GM19455 (cell line): ENCODE data around the gene CYP1A2.
"Not testable (repeated sequence)": the region's sequence is repeated elsewhere in the genome, so short reads cannot be mapped to it uniquely, and the experiment has no call there.

ENCODE experiments used
- ATAC-seq: cut with Tn5 transposase; IDR thresholded peaks from one replicate; pipeline ENCODE4 v1.9.1; 2021; ENCODE audit not compliant: unreplicated experiment

The CYP1A2 gene

GRCh38 chr15:74738239-74738638, 10.4 kb upstream of the CYP1A2 start:
- ATAC-seq = not testable (repeated sequence)

GRCh38 chr15:74742422-74742821, 6.2 kb upstream of the CYP1A2 start:
- ATAC-seq = no peak

DNA sequence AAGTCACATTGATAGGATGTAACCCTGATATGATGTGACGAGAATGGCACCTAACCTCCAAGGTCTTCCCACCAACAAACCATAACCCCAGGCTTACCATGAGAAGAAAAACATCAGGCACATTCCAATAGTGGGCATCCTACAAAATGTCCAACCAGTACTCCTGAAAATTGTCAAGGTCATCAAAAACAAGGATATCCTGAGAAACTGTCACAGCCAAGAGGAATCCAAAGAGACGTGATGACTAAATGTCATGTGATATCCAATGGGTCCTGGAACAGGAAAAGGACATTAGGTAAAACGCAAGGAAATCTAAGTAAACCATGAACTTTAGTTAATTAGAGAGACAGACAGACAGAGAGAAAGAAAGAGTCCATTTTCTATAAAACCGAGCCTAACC, 2.3 kb upstream of the CYP1A2 start:
- no peak for ATAC-seq

GRCh38 chr15:74749832-74750231, 1.2 kb downstream of the CYP1A2 start:
- ATAC-seq = no peak

DNA sequence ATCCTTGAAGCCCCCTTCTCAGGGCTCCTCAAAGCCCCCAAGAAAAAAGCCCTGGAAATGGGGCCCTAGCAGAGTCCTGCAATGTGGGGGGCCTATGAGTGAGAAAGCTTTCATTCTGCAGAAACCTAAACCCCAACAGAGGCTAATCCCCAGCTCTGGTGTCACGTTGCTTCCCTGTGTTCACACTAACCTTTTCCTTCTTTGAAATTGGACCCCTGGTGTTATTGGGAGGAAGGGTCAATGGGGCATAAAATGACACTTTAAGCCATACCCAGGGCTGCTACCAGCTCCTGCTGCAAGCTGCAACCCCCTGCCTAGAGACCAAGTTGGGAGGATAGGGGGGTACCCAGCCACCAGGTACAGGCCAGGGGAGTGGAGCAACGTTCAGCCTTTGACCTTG, 2.1 kb downstream of the CYP1A2 start:
- no peak for ATAC-seq

- no peak for ATAC-seq
Observed at GRCh38 chr15:74752011-74752410, 3.4 kb downstream of the CYP1A2 start.

- ATAC-seq = no peak
Observed at GRCh38 chr15:74752531-74752930, 3.9 kb downstream of the CYP1A2 start.

- no peak for ATAC-seq
Observed at GRCh38 chr15:74754593-74755215, 6.1 kb downstream of the CYP1A2 start.

- ATAC-seq = no peak
Observed at GRCh38 chr15:74758736-74759135, 10.1 kb downstream of the CYP1A2 start.

DNA sequence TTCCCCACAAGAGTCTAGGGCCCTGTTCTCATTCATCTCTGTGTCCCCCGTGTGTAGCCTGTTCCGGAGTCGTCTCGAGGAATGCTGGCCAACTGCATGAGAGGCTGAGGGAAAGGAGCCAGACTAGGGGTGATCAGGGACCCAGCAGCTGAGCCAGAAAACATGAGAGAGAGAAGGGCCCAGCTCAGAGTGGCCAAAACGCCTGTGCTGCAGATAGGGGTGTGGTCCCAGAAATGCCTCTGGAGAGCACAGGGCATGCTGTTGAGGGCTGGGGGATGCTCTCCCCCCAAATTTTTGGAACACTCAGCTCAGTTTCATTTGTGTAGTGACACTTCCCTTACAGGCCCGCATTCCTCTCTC, 14.1 kb downstream of the CYP1A2 start:
- no peak for ATAC-seq

GRCh38 chr15:74763416-74763815, 14.8 kb downstream of the CYP1A2 start:
- ATAC-seq = no peak

GRCh38 chr15:74767167-74768098, 18.8 kb downstream of the CYP1A2 start:
- no peak for ATAC-seq

DNA sequence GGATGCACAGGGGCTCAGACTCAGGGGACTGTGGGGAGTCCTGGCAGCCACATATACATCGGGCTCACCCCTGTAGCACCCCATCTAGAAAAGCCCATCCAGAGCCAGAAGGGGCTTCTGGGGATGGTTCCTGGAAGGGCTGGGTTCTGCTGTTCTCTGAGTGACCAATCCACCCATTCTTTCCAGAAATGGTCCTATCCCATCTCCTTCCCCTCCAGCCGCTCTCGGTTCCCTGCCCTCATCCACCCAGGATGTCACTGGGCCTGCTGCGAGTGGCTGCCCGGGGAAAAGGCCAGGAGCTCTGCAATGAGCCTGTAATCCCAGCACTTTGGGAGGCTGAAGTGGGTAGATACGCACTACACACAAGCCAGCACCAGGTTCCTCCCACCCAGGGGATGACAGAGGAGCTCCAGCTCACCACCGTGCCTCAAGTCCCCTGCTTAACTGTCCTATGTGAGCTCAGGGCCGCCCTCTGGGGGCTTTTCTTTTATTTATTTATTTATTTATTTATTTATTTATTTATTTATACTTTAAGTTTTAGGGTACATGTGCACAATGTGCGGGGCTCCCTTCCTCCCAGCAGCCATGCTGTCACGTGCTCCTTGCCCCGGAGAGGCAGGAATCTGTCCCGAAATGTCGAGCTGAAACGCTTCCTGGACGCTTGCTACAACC, 19.6 kb downstream of the CYP1A2 start:
- no peak for ATAC-seq

DNA sequence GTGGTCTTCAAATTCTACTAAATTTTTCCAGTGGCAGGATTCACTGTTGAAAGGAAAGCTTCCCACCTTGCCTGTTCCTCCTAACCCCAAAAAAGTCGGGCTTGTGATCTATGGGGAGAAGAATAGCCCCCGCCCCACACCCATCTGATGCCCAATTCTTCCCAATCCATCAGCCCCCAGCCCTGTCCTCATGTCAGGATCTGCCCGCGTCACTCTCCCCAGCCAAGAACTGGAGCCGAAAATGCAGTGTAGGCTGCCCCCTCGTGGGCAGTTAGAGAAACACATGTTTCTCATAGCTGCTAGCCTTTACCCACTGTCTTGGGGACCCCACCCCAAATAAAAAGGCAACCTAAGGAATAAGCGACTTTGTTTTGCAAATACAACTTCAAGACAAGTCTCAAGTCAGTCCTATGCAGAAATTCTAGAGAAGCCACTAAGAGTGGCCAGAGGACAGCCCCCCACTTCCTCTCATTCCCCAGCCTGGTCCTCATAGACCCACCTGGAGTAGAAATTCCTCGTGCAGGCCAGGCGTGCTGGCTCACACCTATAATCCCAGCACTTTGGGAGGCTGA, 20.2 kb downstream of the CYP1A2 start:
- no peak for ATAC-seq

DNA sequence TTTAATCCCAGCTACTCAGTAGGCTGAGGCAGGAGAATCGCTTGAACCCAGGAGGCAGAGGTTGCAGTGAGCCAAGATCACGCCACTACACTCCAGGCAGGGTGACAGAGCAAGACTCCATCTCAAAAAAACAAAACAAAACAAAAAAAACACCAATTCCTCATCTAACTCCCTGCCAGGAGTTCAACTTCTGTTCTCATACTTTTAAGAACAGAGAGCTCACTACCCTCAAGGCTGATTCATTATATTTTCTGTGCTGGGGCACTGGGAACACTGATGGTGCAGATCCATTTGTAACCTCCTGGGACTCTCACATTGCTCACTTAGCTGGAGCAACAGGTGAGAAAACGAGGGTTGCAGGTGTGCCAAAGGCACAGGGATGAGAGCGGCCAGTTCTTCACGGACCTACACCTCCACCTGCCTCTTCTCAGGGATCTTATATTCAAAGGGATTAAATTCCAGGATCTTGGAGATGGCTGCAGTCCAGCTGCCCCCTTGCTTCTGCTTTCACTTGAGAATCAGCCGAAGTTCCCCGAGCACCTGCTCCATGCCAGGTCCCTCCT, 20.9 kb downstream of the CYP1A2 start:
- ATAC-seq = no peak

GRCh38 chr15:74770211-74770903, 21.7 kb downstream of the CYP1A2 start:
- ATAC-seq = no peak

DNA sequence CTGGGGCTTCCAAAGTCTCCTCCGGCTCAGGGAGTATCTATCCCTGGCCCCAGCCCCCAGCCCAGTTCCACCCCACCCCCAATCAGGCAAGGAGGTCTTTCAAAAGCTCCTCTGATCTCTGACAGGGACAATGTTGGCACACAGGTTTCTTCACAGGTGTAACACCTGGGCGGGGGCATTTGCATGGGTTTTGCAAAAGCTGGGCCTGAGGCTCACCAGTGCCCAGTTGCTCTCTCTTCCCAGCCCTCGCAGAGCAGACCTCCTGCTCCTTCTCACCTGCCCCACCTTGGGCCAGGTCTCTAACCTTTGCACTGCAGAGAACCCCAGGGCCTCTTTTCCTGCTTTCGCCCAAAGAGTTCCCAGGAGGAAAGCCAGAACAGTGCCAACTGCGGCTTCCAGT, 24.7 kb downstream of the CYP1A2 start:
- no peak for ATAC-seq

DNA sequence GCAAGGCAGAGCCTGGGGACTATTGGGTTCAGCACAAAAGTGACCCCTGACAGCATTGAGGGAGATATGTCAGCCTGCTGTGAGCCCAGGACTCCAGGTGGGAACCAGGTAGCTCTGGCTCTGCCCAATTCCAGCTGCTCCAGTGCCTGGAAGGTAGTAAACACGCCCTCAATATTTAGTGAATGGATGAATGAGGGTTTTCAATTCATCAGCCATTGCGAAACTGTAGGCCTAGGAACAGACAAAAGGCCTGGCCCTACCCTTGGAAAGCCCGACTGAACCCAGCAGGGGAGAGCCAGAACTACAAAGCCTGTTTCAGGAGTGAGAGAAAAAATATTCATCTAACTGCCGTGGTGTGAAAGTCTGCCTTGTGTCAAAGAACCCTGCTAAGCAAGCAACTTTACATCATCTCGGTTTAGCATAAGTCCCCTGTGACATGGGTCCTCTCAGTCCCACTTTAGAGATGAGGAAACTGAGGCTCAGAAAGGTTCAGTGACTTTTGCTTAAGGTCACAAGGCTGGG, 25.1 kb downstream of the CYP1A2 start:
- ATAC-seq = no peak

DNA sequence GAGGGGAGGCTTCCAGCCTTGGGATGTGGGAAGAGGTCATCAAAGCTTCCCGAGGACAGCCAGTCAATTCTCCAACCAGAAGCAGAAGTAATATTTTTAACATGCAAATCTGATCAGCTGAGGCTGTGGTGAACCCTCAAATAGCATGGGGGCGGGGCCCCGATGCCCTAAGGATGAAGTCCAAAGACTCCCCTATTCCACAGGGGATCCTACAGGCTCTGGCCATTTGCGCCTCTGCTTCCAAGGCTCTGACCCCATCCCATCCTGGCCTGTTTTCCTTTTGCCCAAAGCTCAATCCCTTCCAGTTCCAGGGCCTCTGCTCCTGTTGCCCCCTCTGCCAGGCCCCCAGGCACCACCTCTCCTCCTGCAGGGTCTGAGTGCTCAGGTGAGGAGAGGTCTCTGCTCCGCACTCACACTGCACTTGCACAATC, 26.5 kb downstream of the CYP1A2 start:
- ATAC-seq = no peak

- no peak for ATAC-seq
Observed at GRCh38 chr15:74775894-74776293, 27.2 kb downstream of the CYP1A2 start.
